ENCODE measurements around the gene TDRD9. TPM values are rescaled to one million over a fixed set of nuclear protein-coding genes. Genes with fewer than 3 reads are reported as not detected.
A peak's percentile ranks its signal among the peaks of the same experiment; 100 is the strongest.

TDRD9 gene
- total RNA-seq, 3 donors from 2014 or later = 0.30 to 1.1 (median 0.90) TPM

DNA sequence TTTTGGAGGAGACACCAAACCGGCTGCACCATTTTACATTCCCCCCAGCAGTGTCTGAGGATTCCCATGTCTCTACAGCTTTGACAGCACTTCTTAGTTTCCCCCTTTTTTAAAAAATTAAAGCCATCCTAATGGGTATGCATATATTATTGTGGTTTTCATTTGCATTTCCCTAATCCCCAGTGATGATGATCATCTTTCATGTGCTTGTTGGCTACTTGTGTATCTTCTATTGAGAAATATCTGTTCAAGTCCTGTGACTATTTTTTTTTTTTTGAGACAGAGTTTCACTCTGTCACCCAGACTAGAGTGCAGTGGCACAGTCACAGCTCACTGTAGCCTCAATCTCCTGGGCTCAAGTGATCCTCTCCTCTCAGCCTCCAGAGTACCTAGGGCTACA is 134.0 kb downstream of the TDRD9 start:
- peaks cover 4% of the 10 kb centered on the region for H3K9me3 Mint-ChIP-seq
- H3K4me3 Mint-ChIP-seq = no peak overlapping the region
- DNase-seq (no peak), ATAC-seq (no peak)
- peaks cover 35% of the 10 kb centered on the region for H3K27me3 Mint-ChIP-seq (ENCODE audit: low read depth)
- H3K4me1 Mint-ChIP-seq (ENCODE audit: low read depth) = no peaks in the 10 kb centered on the region
- no peaks in the 10 kb centered on the region for H3K36me3 Mint-ChIP-seq (ENCODE audit: insufficient read depth)

DNA sequence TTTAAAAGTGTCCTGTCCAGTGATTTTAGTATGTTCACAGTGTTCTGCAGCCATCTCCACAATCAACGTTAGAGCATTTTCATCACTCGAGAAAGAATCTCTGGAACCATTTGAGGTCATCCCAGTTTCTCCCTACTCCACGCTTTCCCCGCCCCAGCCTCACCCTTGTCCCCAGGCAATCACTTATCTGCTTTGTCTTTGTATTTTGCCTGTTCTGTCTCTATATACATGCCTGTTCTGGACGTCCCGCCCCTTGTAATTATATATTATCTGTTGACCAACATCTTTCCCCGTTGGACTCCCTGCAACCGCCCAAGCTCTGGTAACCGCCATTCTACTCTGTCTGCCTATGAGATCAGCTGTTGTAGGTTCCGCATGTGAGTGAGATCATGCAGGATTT is 135.7 kb downstream of the TDRD9 start:
- Mint-ChIP-seq H3K4me3 (no peak overlapping the region), H3K27me3 (ENCODE audit: low read depth) (peaks cover 43% of the 10 kb centered on the region), H3K36me3 (ENCODE audit: insufficient read depth) (no peaks in the 10 kb centered on the region), H3K4me1 (ENCODE audit: low read depth) (no peaks in the 10 kb centered on the region), H3K9me3 (peaks cover 7% of the 10 kb centered on the region)
- ATAC-seq (no peak), DNase-seq (no peak)

DNA sequence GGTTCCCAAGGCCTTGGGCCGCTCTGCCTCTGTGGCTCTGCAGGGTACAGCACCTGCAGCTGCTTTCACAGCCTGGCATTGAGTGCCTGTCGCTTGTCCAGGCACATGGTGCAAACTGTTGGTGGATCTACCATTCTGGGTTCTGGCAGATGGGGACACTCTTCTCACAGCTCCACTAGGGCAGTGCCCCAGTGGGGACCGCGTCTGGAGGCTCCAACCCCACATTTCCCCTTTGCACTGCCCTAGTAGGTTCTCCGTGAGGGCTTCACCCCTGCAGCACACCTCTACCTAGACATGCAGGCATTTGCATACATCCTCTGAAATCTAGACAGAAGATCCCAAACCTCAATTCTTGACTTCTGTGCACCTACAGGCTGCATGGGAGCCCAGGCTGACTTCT is 138.0 kb downstream of the TDRD9 start:
- Mint-ChIP-seq H3K4me1 (ENCODE audit: low read depth) (no peaks in the 10 kb centered on the region), H3K4me3 (no peak overlapping the region), H3K9me3 (peaks cover 7% of the 10 kb centered on the region), H3K36me3 (ENCODE audit: insufficient read depth) (no peaks in the 10 kb centered on the region), H3K27me3 (ENCODE audit: low read depth) (peaks cover 41% of the 10 kb centered on the region)
- ATAC-seq (no peak), DNase-seq (no peak)

DNA sequence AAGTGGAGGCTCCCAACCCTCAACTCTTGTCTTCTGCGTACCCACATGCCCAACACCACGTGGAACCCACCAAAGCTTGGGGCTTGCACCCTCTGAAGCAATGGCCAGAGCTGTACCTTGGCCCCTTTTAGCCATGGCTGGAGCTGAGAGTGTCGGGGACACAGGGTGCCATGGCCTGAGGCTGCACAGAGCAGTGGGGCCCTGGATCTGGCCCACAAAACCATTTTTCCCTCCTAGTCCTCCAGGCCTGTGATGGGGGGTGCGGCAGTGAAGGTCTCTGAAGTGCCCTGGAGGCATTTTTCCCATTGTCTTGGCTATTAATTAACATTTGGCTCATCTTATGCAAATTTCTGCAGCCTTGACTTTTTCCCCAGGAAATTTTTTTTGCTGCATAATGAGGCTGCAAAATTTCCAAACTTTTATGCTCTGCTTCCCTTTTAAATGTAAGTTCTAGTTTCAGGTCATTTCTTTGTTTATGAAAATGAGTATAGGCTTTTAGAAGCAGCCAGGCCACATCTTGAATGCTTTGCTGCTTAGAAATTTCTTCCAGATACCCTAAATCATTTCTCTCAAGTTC is 138.6 kb downstream of the TDRD9 start:
- no peak for DNase-seq
- no peak for ATAC-seq
- H3K27me3 Mint-ChIP-seq (ENCODE audit: low read depth) = peaks cover 38% of the 10 kb centered on the region
- H3K4me3 Mint-ChIP-seq = no peak overlapping the region
- H3K36me3 Mint-ChIP-seq (ENCODE audit: insufficient read depth) = no peaks in the 10 kb centered on the region
- peaks cover 7% of the 10 kb centered on the region for H3K9me3 Mint-ChIP-seq
- no peaks in the 10 kb centered on the region for H3K4me1 Mint-ChIP-seq (ENCODE audit: low read depth)

DNA sequence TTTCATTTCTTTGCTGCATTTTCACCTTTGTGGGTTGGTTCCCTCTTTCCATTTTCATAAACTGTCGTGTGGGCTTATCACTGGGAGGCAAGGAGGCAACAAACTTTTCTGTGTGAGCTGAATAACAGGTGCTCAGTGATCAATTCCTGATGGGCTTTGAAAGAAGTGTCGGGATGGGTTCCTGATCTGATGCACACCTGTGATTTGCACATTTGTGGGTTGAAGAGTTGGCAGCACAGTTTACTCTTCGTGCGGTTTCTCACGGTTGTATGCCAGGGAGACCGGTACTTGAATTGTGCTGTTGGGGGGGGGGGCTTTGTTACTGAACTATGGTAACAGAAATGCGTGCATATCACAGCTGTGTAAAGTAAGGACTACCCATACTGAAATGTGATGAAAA is 141.3 kb downstream of the TDRD9 start:
- no peak overlapping the region for H3K4me3 Mint-ChIP-seq
- no peaks in the 10 kb centered on the region for H3K4me1 Mint-ChIP-seq (ENCODE audit: low read depth)
- H3K9me3 Mint-ChIP-seq = peaks cover 21% of the 10 kb centered on the region
- DNase-seq = no peak
- peaks cover 29% of the 10 kb centered on the region for H3K27me3 Mint-ChIP-seq (ENCODE audit: low read depth)
- ATAC-seq = no peak
- no peaks in the 10 kb centered on the region for H3K36me3 Mint-ChIP-seq (ENCODE audit: insufficient read depth)

DNA sequence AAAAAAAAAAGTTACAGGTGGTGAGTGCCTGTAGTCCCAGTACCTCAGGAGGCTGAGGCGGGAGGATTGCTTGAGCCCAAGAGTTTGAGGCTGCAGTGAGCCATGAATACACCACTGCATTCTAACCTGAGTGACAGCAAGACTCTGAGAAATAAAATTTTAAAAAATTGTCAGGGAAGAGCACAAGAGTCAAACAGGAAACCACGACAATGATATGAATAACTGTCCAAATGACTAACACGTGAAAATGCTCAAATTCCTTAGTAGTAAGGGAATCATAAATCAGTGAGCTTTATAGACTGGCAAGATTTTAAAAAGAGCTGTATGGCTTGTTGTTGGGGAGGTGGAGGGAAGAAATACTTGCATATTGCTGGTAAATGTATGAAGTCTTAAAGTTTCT is 144.3 kb downstream of the TDRD9 start:
- Mint-ChIP-seq H3K27me3 (ENCODE audit: low read depth) (peaks cover 6% of the 10 kb centered on the region), H3K4me3 (no peak overlapping the region), H3K9me3 (peaks cover 14% of the 10 kb centered on the region), H3K4me1 (ENCODE audit: low read depth) (peaks cover 7% of the 10 kb centered on the region), H3K36me3 (ENCODE audit: insufficient read depth) (no peaks in the 10 kb centered on the region)
- no peak for ATAC-seq
- DNase-seq = no peak

DNA sequence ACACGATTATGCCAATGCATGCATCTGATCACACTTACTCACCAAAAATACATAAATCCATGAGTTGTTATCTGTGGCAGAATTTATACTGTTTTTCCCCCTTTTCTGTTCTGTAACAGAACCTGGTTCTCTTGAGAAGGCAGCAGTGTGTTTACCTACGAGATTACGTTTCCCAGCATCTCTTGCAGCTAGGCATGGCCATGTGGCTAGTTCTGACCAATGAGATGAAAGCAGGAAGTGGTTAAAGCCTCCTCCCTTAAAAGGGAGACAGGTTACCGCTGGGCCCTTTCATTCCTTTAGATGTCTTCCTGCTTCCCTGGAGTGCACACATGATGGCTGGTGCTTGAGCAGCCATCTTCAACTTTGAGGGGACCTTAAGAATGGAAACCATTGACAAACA is 145.5 kb downstream of the TDRD9 start:
- DNase-seq = no peak
- Mint-ChIP-seq H3K4me3 (no peak overlapping the region), H3K36me3 (ENCODE audit: insufficient read depth) (no peaks in the 10 kb centered on the region), H3K4me1 (ENCODE audit: low read depth) (peaks cover 14% of the 10 kb centered on the region), H3K9me3 (peaks cover 14% of the 10 kb centered on the region), H3K27me3 (ENCODE audit: low read depth) (peaks cover 3% of the 10 kb centered on the region)
- ATAC-seq = no peak

DNA sequence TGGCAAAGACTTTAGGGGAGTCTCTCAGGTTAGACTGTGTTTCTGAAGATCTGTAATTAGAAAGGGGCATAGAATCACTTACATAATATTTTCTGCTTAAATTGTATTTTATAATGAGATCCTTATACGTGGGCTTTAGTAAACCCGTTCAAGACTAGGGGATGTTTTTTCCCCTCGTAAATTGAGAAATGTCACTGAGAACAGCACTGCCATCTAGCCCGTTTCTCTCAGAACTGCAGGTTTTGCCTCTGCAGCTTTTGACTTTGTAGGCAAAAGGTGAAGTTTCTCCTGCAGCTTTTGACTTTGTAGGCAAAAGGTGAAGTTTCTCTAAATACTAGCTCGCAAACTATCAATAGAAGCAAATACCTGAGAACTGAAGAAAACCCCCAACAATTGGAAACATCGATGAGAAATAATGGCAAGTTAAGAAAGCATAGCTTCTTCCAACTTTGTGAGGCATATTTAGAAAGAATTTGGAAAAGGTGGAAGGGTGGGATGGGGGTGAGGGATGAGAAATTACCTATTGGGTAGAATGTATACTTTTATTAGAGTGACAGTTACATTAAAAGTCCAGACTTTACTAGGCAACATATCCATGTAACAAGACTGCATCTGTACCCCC is 147.4 kb downstream of the TDRD9 start:
- Mint-ChIP-seq H3K27me3 (ENCODE audit: low read depth) (peaks cover 2% of the 10 kb centered on the region), H3K4me1 (ENCODE audit: low read depth) (peaks cover 14% of the 10 kb centered on the region), H3K9me3 (peaks cover 14% of the 10 kb centered on the region), H3K36me3 (ENCODE audit: insufficient read depth) (no peaks in the 10 kb centered on the region), H3K4me3 (no peak overlapping the region)
- ATAC-seq (no peak), DNase-seq (no peak)

DNA sequence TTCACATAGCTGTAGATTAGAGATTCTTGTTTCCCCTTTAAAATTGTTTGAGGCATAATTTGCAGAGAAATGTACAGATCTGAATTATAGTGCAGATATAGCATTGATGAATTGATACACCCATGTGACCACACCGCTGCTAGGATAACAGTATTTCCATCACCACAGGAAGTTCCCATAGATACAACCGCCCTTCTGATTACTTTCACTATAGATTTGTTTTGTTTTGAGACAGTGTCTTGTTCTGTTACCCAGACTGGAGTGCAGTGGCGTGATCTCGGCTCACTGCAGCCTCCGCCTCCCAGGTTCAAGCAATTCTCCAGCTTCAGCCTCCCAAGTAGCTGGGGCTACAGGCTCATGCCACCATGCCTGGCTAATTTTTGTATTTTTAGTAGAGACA is 148.5 kb downstream of the TDRD9 start:
- DNase-seq = no peak
- peaks cover 14% of the 10 kb centered on the region for H3K9me3 Mint-ChIP-seq

DNA sequence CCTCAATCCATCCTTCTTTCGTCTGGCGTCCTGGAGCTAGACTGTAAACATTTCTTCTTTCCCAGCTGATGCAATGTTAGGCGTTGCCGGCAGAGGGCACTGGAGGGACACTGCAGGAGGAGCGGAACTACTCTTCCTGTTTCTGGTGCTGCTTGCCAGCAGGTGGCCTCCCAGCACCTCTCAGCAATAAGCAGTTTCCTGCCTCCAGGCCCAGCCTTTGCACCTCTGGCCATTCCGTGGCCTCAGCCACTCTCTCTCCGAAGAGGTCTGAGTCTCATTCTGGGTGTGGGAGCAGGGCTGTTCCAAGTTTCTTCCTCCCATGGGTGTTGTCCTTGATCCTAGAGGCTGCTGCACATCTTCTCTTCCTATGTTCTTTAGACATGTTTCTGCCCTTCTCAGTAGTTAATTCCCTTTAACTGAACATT is 149.8 kb downstream of the TDRD9 start:
- H3K4me3 Mint-ChIP-seq = peak overlapping the region; percentile 24
- H3K27me3 Mint-ChIP-seq (ENCODE audit: low read depth) = peaks cover 7% of the 10 kb centered on the region
- peak; percentile 78 for DNase-seq
- H3K36me3 Mint-ChIP-seq (ENCODE audit: insufficient read depth) = no peaks in the 10 kb centered on the region
- peaks cover 14% of the 10 kb centered on the region for H3K4me1 Mint-ChIP-seq (ENCODE audit: low read depth)
- H3K9me3 Mint-ChIP-seq = peaks cover 8% of the 10 kb centered on the region
- ATAC-seq = peak; percentile 97 to 99

More for the DNA sequence above, 148.5 kb downstream of the TDRD9 start:
- Mint-ChIP-seq H3K36me3 (ENCODE audit: insufficient read depth) (no peaks in the 10 kb centered on the region), H3K4me1 (ENCODE audit: low read depth) (peaks cover 14% of the 10 kb centered on the region), H3K27me3 (ENCODE audit: low read depth) (peaks cover 2% of the 10 kb centered on the region), H3K4me3 (no peak overlapping the region)
- no peak for ATAC-seq

DNA sequence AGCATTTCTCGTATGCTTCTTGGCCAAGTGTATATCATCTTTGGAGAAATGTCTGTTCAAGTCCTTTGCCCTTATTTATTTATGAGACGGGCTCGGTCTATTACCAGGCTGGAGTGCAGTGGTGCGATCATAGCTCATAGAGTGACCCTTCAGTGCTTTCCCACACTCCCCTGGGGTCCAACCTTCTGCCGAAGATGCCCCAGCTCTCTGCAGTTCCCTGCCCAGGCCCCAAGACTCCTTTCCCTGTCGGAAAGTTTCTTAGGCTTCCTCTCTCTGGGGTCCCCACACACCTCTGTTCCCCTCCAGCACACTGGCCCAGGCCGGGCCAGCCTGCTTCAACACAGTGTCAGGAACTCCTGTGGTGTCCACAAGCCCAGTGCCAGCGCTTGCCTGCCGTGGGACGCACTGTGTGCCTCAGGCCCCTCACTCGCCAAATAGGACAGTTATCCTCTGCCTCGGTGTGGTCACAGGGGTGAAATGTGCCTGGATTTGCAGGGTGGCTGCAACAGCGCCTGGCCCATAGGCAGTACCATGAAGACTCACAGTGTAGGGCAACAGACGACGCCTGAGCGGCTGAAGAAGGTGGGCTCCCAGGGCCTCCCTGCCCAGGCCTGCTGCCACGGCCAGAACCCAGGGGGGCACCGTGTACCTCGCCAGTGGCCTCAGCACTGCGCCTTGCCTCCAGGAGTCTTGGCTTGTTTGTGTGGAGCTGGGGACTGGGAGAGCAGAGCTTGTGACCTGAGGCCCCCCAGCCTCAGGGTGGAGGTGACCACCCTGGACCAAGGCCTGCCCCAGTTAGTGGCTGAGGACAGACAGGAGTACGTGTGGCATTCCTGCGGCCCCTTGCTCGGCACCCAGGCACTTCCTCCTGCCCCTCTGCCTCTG is 152.4 kb downstream of the TDRD9 start:
- Mint-ChIP-seq H3K9me3 (no peaks in the 10 kb centered on the region), H3K4me1 (ENCODE audit: low read depth) (peaks cover 16% of the 10 kb centered on the region), H3K36me3 (ENCODE audit: insufficient read depth) (no peaks in the 10 kb centered on the region), H3K27me3 (ENCODE audit: low read depth) (peaks cover 23% of the 10 kb centered on the region), H3K4me3 (no peak overlapping the region)
- no peak for ATAC-seq
- DNase-seq = no peak

DNA sequence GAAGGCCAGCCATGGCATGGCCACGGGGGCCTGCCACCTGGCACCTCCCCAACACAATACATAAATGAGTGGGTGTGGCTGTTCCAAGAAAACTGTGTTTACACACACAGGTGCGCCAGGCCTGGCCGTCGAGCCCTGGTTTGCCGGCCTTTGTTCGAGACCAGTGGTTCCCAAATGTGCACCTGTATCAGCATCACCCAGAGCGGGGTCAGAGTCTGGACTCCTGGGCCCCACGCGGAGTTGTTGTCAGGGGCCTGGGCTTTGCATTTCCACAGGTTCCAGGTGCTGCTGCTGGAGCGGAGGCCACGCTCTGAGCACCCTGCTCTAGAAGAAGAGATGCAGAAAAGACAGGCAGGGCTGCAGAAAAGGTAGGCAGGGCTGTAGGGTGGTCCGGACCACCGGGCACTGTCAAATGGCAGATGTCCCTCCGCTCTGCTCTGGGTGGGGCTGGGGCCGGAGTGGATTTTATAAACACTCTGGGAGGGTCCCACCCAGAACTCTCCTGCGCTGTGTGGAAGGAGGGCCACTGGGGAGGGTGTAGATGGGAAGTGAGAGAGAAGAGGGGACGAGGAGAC is 153.1 kb downstream of the TDRD9 start:
- ATAC-seq (no peak), DNase-seq (no peak)
- Mint-ChIP-seq H3K4me1 (ENCODE audit: low read depth) (peaks cover 16% of the 10 kb centered on the region), H3K9me3 (no peaks in the 10 kb centered on the region), H3K27me3 (ENCODE audit: low read depth) (peaks cover 24% of the 10 kb centered on the region), H3K36me3 (ENCODE audit: insufficient read depth) (no peaks in the 10 kb centered on the region), H3K4me3 (no peak overlapping the region)

DNA sequence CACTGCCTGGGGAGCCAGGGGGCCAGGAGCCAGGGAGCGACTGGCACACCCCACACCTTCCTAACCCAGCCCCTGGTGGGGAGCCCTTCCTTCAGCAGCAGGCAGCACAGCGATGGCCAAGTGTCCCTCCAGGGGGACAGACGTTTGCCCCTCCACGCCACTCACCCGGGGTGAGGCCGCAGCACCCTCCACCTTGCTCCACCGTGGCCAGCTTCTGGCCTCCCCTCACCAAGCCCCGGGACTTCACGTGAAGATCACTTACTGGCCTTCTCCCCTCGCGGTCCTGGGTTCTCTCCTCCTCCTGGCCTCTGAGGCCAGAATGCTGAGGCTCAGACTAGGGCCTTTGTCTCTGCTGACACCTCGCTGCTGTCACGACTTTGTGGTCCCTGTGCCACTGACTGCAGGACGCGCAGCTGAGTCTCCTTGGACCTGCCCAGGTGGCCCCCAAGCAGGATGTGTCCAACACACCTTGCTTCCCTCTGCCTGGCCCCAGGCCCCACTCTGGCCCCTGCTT is 153.8 kb downstream of the TDRD9 start:
- Mint-ChIP-seq H3K9me3 (no peaks in the 10 kb centered on the region), H3K36me3 (ENCODE audit: insufficient read depth) (no peaks in the 10 kb centered on the region), H3K27me3 (ENCODE audit: low read depth) (peaks cover 25% of the 10 kb centered on the region), H3K4me1 (ENCODE audit: low read depth) (peaks cover 10% of the 10 kb centered on the region), H3K4me3 (no peak overlapping the region)
- DNase-seq (no peak), ATAC-seq (no peak)

DNA sequence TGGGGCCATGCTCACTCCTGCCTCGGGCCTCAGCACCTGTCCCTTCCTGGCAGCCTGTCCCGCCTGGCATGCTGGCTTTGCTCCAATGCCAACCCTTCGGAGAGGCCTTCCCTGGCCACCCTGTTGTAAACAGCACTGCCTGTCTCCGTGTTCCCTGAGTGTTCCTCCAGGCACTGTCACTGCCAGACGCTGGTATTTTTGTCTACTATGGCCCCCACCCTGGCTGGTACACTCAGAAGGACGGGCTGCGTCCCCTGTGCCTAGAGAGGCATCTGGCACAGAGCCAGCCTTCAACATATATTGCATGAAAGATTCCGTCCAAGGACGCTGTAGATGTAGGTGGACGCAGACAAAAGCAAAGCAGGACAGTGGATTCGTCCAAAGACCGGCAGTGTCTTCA is 154.6 kb downstream of the TDRD9 start:
- H3K4me3 Mint-ChIP-seq = no peak overlapping the region
- H3K36me3 Mint-ChIP-seq (ENCODE audit: insufficient read depth) = no peaks in the 10 kb centered on the region
- H3K4me1 Mint-ChIP-seq (ENCODE audit: low read depth) = peaks cover 6% of the 10 kb centered on the region
- peaks cover 24% of the 10 kb centered on the region for H3K27me3 Mint-ChIP-seq (ENCODE audit: low read depth)
- no peak for ATAC-seq
- no peak for DNase-seq
- H3K9me3 Mint-ChIP-seq = no peaks in the 10 kb centered on the region
